Left colon (tissue), 2 donors: Measurements from ENCODE around the gene MXD1. TPM values are rescaled to one million over a fixed set of nuclear protein-coding genes. Genes with fewer than 3 reads are reported as not detected.
A peak's percentile ranks its signal among the peaks of the same experiment; 100 is the strongest.

Experiments
- ATAC-seq: fragments of 200-7000 bp; cut with Tn5 transposase; one replicate; pipeline ENCODE4 v1.9.1; 2020; ENCODE audit warnings: mild to moderate bottlenecking, moderate library complexity
- DNase-seq, 2 donors: peaks; one replicate each; pipeline ENCODE4 v3.0.0-alpha.2; 2020
- intact Hi-C, 2 donors: fragments of 100-400 bp; cut with DNase I in 1 of 2; cut with micrococcal nuclease in 1 of 2; formaldehyde crosslinking; loops; one replicate each; pipeline versions ENCODE4 v1.11.2 to v1.14.0; 2022; cut with DNase I, micrococcal nuclease
- total RNA-seq, 2 donors: library from RNA; stranded (reverse); fragmentation: NEBNext Ultra II Directional; extraction: Animal tissue kit (Norgen Biotek cat#: 25700); gene quantifications; one replicate each; pipeline ENCODE4 v1.2.1, GENCODE V29; 2021
- donor health status: DM: no; HTN: no; CAD: no.
- donor health status: DM: yes; HTN: yes; CAD: no.

Gene MXD1
- total RNA-seq, 2 donors from 2014 or later: 136 to 244 TPM

- intact Hi-C loops: no loop called here
These were observed 17.1 kb downstream of the MXD1 start for GRCh38 chr2:69931832-69932595.

GRCh38 chr2:69932596-69932922 is 17.6 kb downstream of the MXD1 start:
- ATAC-seq: no peak
- intact Hi-C loops: no loop called here
- DNase-seq: no peak

More at GRCh38 chr2:69931832-69932595, 17.1 kb downstream of the MXD1 start:
- ATAC-seq (no peak), DNase-seq (no peak)

GRCh38 chr2:69933254-69933828 is 18.4 kb downstream of the MXD1 start:
- DNase-seq (no peak), ATAC-seq (peak; percentile 66)
- intact Hi-C loops: no loop called here

DNA sequence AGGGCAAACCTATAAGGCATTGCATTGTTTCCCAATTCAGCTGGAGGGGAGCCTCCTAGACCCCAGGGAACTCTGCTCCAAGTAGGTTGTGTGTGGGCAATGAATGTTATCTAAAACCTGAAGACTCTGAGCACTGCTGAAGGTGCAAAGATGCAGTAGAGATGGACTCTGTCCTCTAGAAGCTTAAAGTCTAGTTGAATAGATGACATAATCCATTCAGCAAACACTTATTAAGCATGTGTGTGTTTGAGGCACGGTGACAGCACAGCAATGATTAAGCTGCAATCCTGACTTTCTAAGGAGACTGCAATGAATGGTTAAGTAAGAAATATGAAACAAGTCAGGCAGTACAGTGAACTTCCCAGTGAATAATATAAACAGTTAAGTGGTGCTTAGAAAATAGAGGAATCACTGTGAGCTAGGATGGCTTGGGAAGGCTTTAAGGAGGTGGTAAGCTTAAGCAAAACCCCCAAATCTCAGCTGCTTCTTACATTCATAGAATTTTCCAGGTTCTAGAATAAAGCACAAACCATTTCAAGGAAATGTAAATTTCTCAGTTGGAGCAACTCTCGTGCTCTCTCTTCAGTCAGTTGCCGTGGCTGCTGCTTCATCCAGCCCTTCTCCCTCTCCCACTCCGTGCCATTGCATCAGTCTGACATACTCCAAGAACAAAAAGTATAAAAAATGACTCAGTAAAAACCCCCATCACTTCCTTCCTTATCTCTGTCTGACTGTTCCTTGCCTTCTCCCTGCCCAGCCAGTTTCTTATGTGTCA is 19.1 kb downstream of the MXD1 start:
- ATAC-seq (peak; percentile 82), DNase-seq (no peak)
- intact Hi-C loops: no loop called here

- DNase-seq (no peak), ATAC-seq (no peak)
- intact Hi-C loops: no loop called here
These were observed 19.7 kb downstream of the MXD1 start for GRCh38 chr2:69934614-69934908.

DNA sequence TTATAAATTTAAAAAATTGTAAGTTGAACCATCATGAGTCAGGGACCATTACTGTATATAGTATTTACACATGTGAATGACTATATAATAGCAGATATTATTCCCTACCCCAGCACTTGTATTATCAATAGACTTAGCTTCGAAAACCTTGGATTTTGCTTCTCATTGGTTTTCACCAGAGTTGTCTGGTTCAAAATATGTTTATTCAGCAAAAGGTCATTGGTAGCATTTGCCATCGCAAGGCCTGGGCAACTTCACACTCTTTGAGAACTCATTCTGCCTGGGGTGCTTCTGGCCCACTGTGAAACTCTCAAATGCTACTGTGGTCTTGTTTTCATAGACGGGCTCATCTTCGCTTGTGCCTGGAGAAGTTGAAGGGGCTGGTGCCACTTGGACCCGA is 20.1 kb downstream of the MXD1 start:
- ATAC-seq (no peak), DNase-seq (no peak)
- intact Hi-C loops: no loop called here

- DNase-seq (no peak), ATAC-seq (no peak)
- intact Hi-C loops: no loop called here
These were observed 22.0 kb downstream of the MXD1 start for GRCh38 chr2:69936906-69937305.

- ATAC-seq (no peak), DNase-seq (no peak)
- intact Hi-C loops: no loop called here
These were observed 23.1 kb downstream of the MXD1 start for GRCh38 chr2:69937968-69938367.

DNA sequence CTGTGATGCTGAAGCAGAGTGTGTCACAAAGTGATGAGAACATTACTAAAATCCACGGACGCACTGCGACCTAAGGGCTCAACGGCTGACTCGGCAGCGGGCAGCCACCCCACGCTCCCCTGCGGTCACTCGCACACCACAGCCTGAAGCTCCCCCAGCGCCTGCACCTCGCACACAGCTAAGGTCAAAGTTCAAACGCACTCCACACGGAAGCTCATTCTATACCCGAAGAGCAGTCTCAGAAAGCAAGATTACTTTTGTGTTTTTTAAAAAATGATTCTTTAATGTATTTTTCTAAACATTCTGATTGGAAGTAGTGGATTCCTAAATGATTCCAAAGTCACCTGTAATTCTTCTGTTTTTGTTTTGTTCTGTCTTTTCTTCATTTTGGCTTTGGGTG is 24.8 kb downstream of the MXD1 start:
- peak; percentile 72 for ATAC-seq
- intact Hi-C loops: no loop called here
- no peak for DNase-seq

GRCh38 chr2:69940691-69941090 is 25.8 kb downstream of the MXD1 start:
- DNase-seq (no peak), ATAC-seq (no peak)
- intact Hi-C loops: no loop called here

DNA sequence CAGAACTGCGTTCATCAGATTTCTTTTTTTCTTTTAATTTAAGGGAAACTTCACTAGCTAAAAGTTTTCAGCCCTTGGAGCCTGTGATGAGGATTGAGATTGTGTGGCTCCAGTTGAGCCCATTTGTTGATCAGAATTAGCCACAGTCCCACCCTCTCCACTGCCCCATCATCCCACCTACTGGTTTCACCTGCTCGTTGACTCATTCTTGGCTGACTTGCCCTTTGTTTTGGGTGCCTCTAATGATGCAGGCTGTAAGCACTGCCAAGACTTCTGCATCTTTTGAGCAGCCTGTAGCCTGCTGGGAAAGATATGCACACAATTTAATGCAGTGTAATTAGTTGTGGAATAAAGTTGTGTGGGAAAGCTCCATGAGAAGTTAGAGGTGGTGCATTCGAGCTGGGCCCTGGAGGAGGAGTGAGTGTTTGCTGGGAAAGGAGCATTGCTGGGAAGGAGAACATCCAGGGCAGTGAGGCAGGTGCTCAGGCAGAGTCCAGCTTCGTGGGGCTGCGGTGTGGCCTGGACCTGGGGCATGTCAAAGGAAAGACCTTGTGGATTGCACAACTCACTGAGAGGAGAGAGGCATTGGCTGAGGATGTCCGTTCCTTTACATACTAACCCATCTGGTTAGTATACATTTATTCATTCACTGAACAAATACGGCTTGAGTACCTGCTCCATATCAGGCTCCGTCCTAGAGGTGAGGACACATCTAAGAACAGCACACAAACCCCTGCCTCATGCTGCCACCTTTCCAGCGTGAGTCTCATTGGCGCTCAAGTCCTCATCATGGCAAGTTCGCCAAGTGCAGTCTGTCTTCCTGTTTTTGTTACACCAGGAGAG is 28.3 kb downstream of the MXD1 start:
- intact Hi-C loops: no loop called here
- ATAC-seq (peak; percentile 17), DNase-seq (no peak)

GRCh38 chr2:69943843-69944525 is 29.1 kb downstream of the MXD1 start:
- DNase-seq (no peak), ATAC-seq (no peak)
- intact Hi-C loops: no loop called here

- no peak for DNase-seq
- ATAC-seq: no peak
- intact Hi-C loops: no loop called here
These were observed 29.8 kb downstream of the MXD1 start for GRCh38 chr2:69944756-69945155.

GRCh38 chr2:69945441-69945840 is 30.5 kb downstream of the MXD1 start:
- intact Hi-C loops: no loop called here
- no peak for DNase-seq
- ATAC-seq: no peak

GRCh38 chr2:69945941-69946340 is 31.0 kb downstream of the MXD1 start:
- ATAC-seq (no peak), DNase-seq (no peak)
- intact Hi-C loops: no loop called here

DNA sequence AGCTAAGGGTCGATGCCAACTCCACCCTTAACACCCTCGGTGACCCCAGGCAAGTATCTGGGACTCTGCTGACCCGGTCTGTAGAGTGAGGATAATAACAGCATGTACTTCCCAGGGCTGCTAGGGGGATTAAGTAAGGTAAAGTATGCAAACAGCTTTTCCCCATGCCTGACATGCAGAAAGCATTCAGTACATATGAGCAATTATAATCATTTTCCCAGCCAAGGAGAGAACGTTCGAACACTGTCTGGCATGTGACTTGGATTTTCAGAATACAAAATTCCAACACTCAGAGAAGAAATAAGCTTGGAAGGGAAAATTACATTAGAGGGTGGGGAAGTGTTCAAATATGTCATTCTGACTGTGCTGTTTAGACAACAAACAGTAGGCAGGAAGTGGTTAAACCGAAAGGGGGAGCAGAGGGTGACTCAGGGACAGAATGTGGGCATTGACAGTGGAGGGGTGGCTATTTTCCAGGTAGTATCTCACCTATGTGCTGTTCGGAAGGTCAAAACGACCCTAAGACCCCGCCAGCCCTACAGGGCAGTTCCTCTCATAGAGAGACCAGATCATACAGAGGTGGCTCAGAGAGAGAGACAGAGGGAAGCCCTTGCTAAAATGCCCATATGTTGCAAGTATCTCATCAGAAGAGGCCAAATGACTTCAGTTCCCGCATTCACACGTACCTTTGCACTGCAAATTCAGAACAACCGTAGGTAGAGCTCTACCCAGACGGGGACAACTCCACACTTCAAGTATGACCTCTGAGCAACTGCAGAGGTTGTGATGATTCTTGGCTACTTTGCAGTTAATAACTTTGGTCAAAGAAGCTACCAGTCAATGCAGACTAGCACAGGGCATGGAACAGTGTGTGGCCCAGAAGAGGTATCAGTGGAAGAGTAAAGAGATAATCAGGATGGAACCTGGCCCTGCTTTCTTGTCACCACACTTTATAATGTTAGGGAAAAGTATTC is 31.7 kb downstream of the MXD1 start:
- intact Hi-C loops: no loop called here
- ATAC-seq: peak; percentile 49
- DNase-seq: no peak

GRCh38 chr2:69947325-69947931 is 32.5 kb downstream of the MXD1 start:
- ATAC-seq: no peak
- intact Hi-C loops: no loop called here
- DNase-seq: no peak
